ENCODE results near the gene ABAT. TPM values are rescaled to one million over a fixed set of nuclear protein-coding genes. Genes with fewer than 3 reads are reported as not detected.

Gene ABAT
- total RNA-seq, 1 experiment from 2014 or later, result 7.3 TPM

DNA sequence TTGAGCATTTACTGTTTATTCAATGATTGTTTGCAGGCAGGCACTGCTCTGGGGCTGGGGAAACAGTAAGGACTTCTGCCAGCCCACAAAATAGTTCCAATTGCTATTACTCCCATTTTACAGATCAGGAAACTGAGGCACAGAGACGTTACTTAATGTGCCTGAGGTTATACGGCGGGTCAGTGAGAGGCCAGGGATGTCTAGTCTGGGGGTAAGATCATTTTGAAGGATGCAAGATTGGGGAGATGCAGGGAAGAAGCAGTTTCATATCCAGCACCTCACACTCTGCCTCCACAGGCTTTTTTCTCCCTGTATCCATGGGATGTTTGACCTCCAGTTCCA is 46.5 kb downstream of the ABAT start:
- no peak overlapping the region for H3K4me3 Mint-ChIP-seq
- Histone ChIP-seq H2AK5ac (ENCODE audit: insufficient read length, low read length) (no peak overlapping the region), H3K79me2 (ENCODE audit: insufficient read depth, low read length) (no peaks in the 10 kb centered on the region), H3K27ac (ENCODE audit: insufficient read length, low read depth, low read length) (no peak overlapping the region), H3K4me1 (ENCODE audit: insufficient read depth, low read length) (0 out of 2 replicates have a peak, but pooled peaks cover 5% of the 10 kb centered on the region), H2BK20ac (ENCODE audit: low read depth, low read length, poor library complexity, severe bottlenecking) (no peak overlapping the region), H4K91ac (ENCODE audit: insufficient read length, low read depth, low read length) (no peak overlapping the region), H2BK15ac (ENCODE audit: low read depth, low read length) (no peak overlapping the region), H3K9me3 (ENCODE audit: control insufficient read depth, low read depth, low read length) (no peaks in the 10 kb centered on the region), H2BK5ac (ENCODE audit: insufficient read length, low read length) (no peak overlapping the region), H4K8ac (replicated peaks; ENCODE audit: insufficient read length, low read depth, low read length) (no peak overlapping the region), H4K20me1 (ENCODE audit: control insufficient read depth, insufficient read depth, insufficient read length) (no peaks in the 10 kb centered on the region), H3K56ac (ENCODE audit: insufficient read length, low read depth, low read length) (no peak overlapping the region), H3K4me2 (ENCODE audit: insufficient read depth, insufficient read length, low read length) (no peak overlapping the region), H4K5ac (ENCODE audit: insufficient read length, low read depth, low read length) (no peak overlapping the region), H3K9ac (ENCODE audit: extremely low read depth, insufficient read length, low read length) (no peak overlapping the region), H3K79me1 (ENCODE audit: insufficient read depth, low read depth, low read length, poor library complexity, severe bottlenecking) (no peaks in the 10 kb centered on the region), H3K23me2 (ENCODE audit: insufficient read length, low read depth, low read length, poor library complexity, severe bottlenecking) (no peaks in the 10 kb centered on the region), H3K27me3 (ENCODE audit: insufficient read depth, low read length) (no peaks in the 10 kb centered on the region), H3K4ac (ENCODE audit: low read depth, low read length) (no peak overlapping the region), H2BK12ac (ENCODE audit: insufficient read length, low read depth, low read length) (no peak overlapping the region), H2BK120ac (ENCODE audit: low read depth, low read length, poor library complexity, severe bottlenecking) (no peak overlapping the region), H2AFZ (ENCODE audit: low read length) (no peak overlapping the region), H3T11ph (ENCODE audit: low read length) (no peak overlapping the region), H3K23ac (ENCODE audit: insufficient read length, low read depth, low read length) (no peak overlapping the region), H3K18ac (ENCODE audit: insufficient read length, low read depth, low read length) (no peak overlapping the region), H3K14ac (ENCODE audit: insufficient read depth, low read length) (no peak overlapping the region)
- WGBS (ENCODE audit: extremely low coverage, insufficient read length, low lambda C conversion rate), result no CpG with 5 or more reads among the region's 3 CpGs
- H3K27me3 Mint-ChIP-seq (ENCODE audit: low read depth), result no peaks in the 10 kb centered on the region; the same call in 1 of the 2 replicates
- TF ChIP-seq, protein P1, sequence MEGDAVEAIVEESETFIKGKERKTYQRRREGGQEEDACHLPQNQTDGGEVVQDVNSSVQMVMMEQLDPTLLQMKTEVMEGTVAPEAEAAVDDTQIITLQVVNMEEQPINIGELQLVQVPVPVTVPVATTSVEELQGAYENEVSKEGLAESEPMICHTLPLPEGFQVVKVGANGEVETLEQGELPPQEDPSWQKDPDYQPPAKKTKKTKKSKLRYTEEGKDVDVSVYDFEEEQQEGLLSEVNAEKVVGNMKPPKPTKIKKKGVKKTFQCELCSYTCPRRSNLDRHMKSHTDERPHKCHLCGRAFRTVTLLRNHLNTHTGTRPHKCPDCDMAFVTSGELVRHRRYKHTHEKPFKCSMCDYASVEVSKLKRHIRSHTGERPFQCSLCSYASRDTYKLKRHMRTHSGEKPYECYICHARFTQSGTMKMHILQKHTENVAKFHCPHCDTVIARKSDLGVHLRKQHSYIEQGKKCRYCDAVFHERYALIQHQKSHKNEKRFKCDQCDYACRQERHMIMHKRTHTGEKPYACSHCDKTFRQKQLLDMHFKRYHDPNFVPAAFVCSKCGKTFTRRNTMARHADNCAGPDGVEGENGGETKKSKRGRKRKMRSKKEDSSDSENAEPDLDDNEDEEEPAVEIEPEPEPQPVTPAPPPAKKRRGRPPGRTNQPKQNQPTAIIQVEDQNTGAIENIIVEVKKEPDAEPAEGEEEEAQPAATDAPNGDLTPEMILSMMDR (conservative IDR thresholded peaks at IDR 0.05), result no peak
- peaks cover 10 to 14% of the 10 kb centered on the region in 2 experiments for H3K4me1 Mint-ChIP-seq
- no peak overlapping the region for H3K27ac Mint-ChIP-seq
- DNase-seq, result no peak
- H3K9me3 Mint-ChIP-seq, result no peaks in the 10 kb centered on the region
- no peaks in the 10 kb centered on the region; a peak in 1 of 7 replicates for H3K36me3 Mint-ChIP-seq (ENCODE audit: insufficient read depth in 1 of 3, low read depth in 3 of 3)
